Adrenal gland (tissue), 12 donors: ENCODE measurements around the gene TTC21B. TPM values are rescaled to one million over a fixed set of nuclear protein-coding genes. Genes with fewer than 3 reads are reported as not detected.
"Not testable (repeated sequence)": the region's sequence is repeated elsewhere in the genome, so short reads cannot be mapped to it uniquely, and the experiment has no call there.

Source experiments
- DNase-seq, 7 donors: peaks; one replicate each; pipeline ENCODE4 v3.0.0-alpha.2; 2019 to 2020
- H3K27ac ChIP-seq, 5 donors: fragments of 200-600 bp; sonication (generic) in 4 of 5; 1 replicate in 3 of 5; 2 replicates in 2 of 5; pipeline versions ENCODE4 v1.5.1 to v1.8.0; 2016 to 2020; ENCODE audit warnings: mild to moderate bottlenecking in 1 of 5
- H3K27me3 ChIP-seq: fragments of 200-600 bp; 2 replicates; pipeline ENCODE4 v1.8.0; 2021
- H3K36me3 ChIP-seq, 2 donors: fragments of 200-600 bp; replicated peaks in 1 of 2; 1 replicate in 1 of 2; 2 replicates in 1 of 2; pipeline versions ENCODE4 v1.5.1 to v1.8.0; 2018 to 2022
- H3K4me1 ChIP-seq, 2 donors: fragments of 200-600 bp; replicated peaks in 1 of 2; 1 replicate in 1 of 2; 2 replicates in 1 of 2; pipeline versions ENCODE4 v1.5.1 to v1.8.0; 2018 to 2021
- H3K4me3 ChIP-seq, 4 donors: fragments of 200-600 bp; sonication (generic) in 3 of 4; one replicate each; pipeline ENCODE4 v1.5.1; 2016 to 2018
- H3K9me3 ChIP-seq, 3 donors: fragments of 200-600 bp; sonication (generic) in 1 of 3; replicated peaks in 1 of 3; 1 replicate in 2 of 3; 2 replicates in 1 of 3; pipeline versions ENCODE4 v1.5.1 to v1.8.0; 2016 to 2021
- POLR2A ChIP-seq, 2 donors: fragments of 450-650 bp; IDR thresholded peaks; one replicate each; pipeline ENCODE4 v1.6.1; 2017; ENCODE audit warnings: antibody characterized with exemption in 2 of 2, mild to moderate bottlenecking in 2 of 2, moderate library complexity in 1 of 2
- WGBS, 4 donors: extraction: QIAGEN DNeasy Blood & Tissue Kit in 2 of 4; methylation state at CpG; one replicate each; pipeline versions ENCODE4 v1.1.5 to v1.1.7; 2013 to 2017; 5-methylcytosine and 5-hydroxymethylcytosine counted together
- intact Hi-C, 2 donors: fragments of 100-400 bp; cut with DNase I; formaldehyde crosslinking; loops; one replicate each; pipeline versions ENCODE4 v1.14.1 to v1.15.0; 2022 to 2023
- polyA plus RNA-seq, 3 donors: library from polyadenylated mRNA; stranded (reverse); fragments of 200-250 nt in 2 of 3; fragments of 350-450 nt in 1 of 3; fragmentation: Illumina TruSeq in 1 of 3; extraction: RNeasy Lipid Tissue Mini Kit (QIAGEN cat#74804) in 1 of 3; gene quantifications; one replicate each; pipeline ENCODE4 v1.2.3, GENCODE V29; 2013 to 2014
- total RNA-seq, 9 donors: library from RNA; depleted of rRNA in 4 of 9; stranded (reverse); fragments of >200 nt in 4 of 9; fragments of 120-200 nt in 1 of 9; fragmentation: NEBNext Ultra II Directional in 1 of 9; extraction: Animal tissue kit (Norgen Biotek cat#: 25700) in 1 of 9; gene quantifications; one replicate each; pipeline versions ENCODE4 v1.1.0 to v1.2.4, GENCODE V29; 2013 to 2023
- TF ChIP-seq, protein P1 (sequence below), 6 experiments: fragments of 450-650 bp in 4 of 6; fragments of 200-600 bp in 2 of 6; sonication (generic) in 1 of 6; IDR thresholded peaks; 1 replicate in 5 of 6; 2 replicates in 1 of 6; pipeline versions ENCODE4 v1.5.1 to v1.8.0; 2016 to 2021; ENCODE audit warnings: antibody characterized with exemption in 6 of 6, mild to moderate bottlenecking in 2 of 6, moderate library complexity in 1 of 6
- donor health status: healthy with polysubstance abuse.
- donor health status: Bipolar disorder and iron deficiency.
- donor health status: DM: yes; HTN: yes; CAD: no.
- donor health status: DM: no; HTN: no; CAD: no.
- donor health status: DM: no; HTN: no; CAD: no.
- donor health status: DM: yes; HTN: yes; CAD: no.

Gene TTC21B
- total and polyA plus RNA-seq, 12 donors = 4.8 to 28.5 (median 10.0) TPM

DNA sequence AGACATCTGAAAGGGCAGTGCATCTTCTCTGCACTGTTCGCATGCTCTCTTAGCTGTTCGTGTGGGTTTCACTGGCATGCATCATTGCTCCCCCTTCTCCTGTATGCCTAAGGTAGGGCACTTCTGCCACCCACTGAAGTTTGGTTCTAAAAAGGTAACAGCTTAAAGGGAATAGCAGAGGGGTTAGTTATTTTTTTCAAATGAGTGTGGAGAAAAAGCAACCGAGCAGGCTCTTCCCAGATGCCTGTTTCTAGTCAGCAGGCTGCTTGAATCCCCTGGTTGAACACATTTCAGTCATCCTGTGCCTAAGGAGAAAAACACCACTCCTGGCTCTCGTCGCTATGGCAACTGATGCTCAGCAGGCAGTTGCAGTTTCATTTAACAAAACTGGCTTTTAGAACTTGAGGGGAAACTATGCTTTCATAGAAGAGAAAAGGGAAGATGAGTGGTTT lies 89.7 kb downstream of the TTC21B start:
- no peak for TF ChIP-seq POLR2A (IDR thresholded peaks at IDR 0.05)
- TF ChIP-seq, protein P1, sequence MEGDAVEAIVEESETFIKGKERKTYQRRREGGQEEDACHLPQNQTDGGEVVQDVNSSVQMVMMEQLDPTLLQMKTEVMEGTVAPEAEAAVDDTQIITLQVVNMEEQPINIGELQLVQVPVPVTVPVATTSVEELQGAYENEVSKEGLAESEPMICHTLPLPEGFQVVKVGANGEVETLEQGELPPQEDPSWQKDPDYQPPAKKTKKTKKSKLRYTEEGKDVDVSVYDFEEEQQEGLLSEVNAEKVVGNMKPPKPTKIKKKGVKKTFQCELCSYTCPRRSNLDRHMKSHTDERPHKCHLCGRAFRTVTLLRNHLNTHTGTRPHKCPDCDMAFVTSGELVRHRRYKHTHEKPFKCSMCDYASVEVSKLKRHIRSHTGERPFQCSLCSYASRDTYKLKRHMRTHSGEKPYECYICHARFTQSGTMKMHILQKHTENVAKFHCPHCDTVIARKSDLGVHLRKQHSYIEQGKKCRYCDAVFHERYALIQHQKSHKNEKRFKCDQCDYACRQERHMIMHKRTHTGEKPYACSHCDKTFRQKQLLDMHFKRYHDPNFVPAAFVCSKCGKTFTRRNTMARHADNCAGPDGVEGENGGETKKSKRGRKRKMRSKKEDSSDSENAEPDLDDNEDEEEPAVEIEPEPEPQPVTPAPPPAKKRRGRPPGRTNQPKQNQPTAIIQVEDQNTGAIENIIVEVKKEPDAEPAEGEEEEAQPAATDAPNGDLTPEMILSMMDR (IDR thresholded peaks at IDR 0.05) = no peak

DNA sequence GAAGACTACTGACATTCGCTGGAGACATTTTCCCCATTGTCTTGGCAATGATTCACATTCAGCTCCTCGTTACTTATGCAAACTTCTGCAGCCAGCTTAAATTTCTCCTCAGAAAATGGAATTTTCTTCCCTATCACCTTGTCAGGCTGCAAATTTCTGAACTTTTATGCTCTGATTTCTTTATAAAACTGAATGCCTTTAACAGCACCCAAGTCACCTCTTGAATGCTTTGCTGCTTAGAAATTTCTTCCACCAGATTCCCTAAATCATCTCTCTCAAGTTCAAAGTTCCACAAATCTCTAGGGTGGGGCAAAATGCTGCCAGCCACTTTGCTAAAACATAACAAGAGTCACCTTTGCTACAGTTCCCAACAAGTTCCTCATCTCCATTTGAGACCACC lies 92.5 kb downstream of the TTC21B start:
- H3K27me3 ChIP-seq, H3K27ac ChIP-seq, intact Hi-C loops, H3K4me3 ChIP-seq, H3K9me3 ChIP-seq, H3K36me3 ChIP-seq, DNase-seq, H3K4me1 ChIP-seq: not testable (repeated sequence)
- WGBS, 4 donors = 91 to 96% (median 96%) methylated on average over 2 of the region's 2 CpGs

More for the DNA sequence above, 89.7 kb downstream of the TTC21B start:
- Histone ChIP-seq H3K27ac (no peak overlapping the region), H3K9me3 (no peaks in the 10 kb centered on the region), H3K36me3 (no peaks in the 10 kb centered on the region), H3K4me3 (no peak overlapping the region), H3K4me1 (no peaks in the 10 kb centered on the region), H3K27me3 (no peaks in the 10 kb centered on the region)
- 81 to 96% (median 86%) methylated on average over 5 of the region's 5 CpGs for WGBS, 4 donors
- intact Hi-C loops = no loop called here
- DNase-seq = peak in 1 of 7 donors; percentile 68

DNA sequence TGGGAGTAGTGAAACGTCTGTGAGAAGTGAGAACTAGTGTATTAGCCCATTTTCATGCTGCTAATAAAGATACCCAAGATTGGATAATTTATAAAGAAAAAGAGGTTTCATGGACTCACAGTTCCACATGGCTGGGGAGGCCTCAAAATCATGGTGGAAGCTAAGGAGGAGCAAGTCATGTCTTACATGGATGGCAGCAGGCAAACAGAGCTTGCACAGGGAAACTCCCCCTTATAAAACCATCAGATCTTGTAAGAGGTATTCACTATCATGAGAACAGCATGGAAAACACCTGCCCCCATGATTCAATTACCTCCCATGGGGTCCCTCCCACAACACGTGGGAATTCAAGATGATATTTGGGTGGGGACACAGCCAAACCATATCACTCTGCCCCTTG lies 93.9 kb downstream of the TTC21B start:
- WGBS, 4 donors = 87 to 94% (median 91%) methylated on average over 2 of the region's 2 CpGs
- DNase-seq, H3K27me3 ChIP-seq, H3K27ac ChIP-seq, H3K36me3 ChIP-seq, H3K9me3 ChIP-seq, H3K4me1 ChIP-seq, intact Hi-C loops, H3K4me3 ChIP-seq: not testable (repeated sequence)

DNA sequence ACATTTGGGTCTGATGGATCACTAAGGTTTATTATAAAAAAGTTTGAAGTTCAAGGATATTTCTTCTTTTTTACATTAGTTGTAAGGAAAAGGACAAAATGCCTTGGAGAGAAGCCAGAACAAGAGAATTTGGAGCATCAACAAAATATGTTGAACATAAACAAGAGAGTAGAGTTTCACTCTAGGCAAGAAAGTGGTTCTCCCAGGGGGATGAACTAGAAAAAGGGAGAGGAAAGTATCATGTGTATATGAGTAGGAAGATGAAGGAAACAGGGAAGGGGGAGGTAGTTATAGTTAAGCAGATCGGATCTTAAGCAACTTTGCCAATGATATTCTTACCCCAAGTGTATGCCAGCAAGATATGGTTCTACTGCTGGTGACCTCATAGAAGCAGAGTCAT lies 95.7 kb downstream of the TTC21B start:
- intact Hi-C loops = no loop called here
- H3K27ac ChIP-seq = no peak overlapping the region
- WGBS, 4 donors = 50 to 79% (median 61%) methylated on average over 1 of the region's 1 CpG
- TF ChIP-seq, protein P1 (IDR thresholded peaks at IDR 0.05) = no peak
- TF ChIP-seq POLR2A (IDR thresholded peaks at IDR 0.05) = no peak
- no peaks in the 10 kb centered on the region for H3K4me1 ChIP-seq
- no peaks in the 10 kb centered on the region for H3K9me3 ChIP-seq
- DNase-seq = no peak
- no peaks in the 10 kb centered on the region for H3K27me3 ChIP-seq
- no peaks in the 10 kb centered on the region for H3K36me3 ChIP-seq
- H3K4me3 ChIP-seq = no peak overlapping the region

DNA sequence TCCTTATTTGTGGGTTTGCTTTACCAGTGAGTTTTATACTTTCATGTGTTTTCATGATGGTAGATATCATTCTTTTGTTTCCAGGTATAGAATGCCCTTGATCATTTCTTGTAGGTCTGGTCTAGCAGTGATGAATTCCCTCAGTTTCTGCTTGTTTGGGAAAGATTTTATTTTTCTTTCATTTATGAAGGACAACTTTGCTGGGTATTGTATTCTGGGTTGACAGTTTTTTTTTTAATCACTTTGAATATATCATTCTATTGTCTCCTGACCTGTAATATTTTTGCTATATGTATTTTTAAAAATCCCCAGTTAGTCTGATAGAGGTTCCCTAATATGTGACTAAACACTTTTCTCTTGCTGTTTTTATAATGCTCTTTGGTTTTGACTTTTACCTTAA lies 101.2 kb downstream of the TTC21B start:
- TF ChIP-seq, protein P1 (IDR thresholded peaks at IDR 0.05) = no peak
- no peaks in the 10 kb centered on the region for H3K27me3 ChIP-seq
- no peak overlapping the region for H3K27ac ChIP-seq
- no peaks in the 10 kb centered on the region for H3K4me1 ChIP-seq
- H3K9me3 ChIP-seq = peaks cover 0 to 8% (median 0%) of the 10 kb centered on the region in 3 donors
- intact Hi-C loops = no loop called here
- H3K4me3 ChIP-seq = no peak overlapping the region
- DNase-seq = no peak
- no peaks in the 10 kb centered on the region for H3K36me3 ChIP-seq
